ENCODE results near the gene AGRN.
"Not testable (repeated sequence)": the region's sequence is repeated elsewhere in the genome, so short reads cannot be mapped to it uniquely, and the experiment has no call there.

The AGRN gene

DNA sequence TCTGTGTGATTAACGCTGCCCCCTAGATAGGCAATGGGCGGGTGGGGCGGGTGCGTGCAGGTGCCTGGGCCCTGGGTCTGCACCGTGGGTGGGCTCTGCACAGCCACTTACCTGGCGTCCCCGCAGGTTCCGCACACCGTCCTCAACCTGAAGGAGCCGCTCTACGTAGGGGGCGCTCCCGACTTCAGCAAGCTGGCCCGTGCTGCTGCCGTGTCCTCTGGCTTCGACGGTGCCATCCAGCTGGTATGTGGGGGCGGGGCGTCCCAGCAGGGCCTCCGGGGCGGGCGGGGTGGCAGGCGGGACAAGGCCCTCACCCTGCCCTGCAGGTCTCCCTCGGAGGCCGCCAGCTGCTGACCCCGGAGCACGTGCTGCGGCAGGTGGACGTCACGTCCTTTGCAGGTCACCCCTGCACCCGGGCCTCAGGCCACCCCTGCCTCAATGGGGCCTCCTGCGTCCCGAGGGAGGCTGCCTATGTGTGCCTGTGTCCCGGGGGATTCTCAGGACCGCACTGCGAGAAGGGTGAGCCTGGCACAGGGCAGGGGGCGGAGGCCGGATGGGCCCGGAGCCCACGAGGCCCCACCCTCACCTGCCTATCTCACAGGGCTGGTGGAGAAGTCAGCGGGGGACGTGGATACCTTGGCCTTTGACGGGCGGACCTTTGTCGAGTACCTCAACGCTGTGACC is 31.3 kb downstream of the AGRN start:
- no peak for DNase-seq (ENCODE audit: low read depth in 1 of 2, low spot score in 1 of 2)

DNA sequence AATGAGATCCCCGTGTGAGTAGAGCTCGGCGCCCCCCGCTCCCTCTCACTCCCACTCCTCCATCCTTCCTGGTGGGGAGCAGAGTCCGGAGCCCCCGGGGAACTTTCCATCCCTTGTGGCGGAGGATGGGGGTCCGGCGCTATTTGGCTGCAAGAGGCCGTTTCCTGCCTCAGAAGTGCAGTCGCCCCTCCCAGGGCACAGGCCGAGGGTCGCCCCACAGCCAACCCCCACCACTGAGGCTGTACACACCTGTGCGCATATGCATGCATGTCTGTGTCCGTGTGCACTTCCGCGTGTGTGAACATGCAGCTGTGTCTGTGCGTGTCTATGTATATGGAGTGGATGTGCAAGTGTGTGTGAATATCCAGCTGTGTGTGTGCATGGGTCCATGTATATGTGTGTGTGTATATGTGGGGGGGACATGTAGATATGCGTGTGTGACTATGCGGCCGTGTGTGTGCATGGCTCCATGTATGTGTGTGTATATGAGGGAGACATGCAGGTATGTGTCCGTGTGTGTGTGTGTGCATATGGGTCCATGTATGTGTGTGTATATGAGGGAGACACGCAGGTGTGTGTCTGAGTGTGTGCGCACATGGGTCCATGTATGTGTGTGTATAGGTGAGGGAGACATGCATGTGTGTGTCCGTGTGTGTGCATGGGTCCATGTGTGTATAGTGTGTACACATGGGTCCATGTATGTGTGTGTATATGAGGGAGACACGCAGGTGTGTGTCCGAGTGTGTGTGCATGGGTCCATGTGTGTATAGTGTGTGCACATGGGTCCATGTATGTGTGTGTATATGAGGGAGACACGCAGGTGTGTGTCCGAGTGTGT is 32.3 kb downstream of the AGRN start:
- no peak for DNase-seq (ENCODE audit: low read depth in 1 of 2, low spot score in 1 of 2)

DNA sequence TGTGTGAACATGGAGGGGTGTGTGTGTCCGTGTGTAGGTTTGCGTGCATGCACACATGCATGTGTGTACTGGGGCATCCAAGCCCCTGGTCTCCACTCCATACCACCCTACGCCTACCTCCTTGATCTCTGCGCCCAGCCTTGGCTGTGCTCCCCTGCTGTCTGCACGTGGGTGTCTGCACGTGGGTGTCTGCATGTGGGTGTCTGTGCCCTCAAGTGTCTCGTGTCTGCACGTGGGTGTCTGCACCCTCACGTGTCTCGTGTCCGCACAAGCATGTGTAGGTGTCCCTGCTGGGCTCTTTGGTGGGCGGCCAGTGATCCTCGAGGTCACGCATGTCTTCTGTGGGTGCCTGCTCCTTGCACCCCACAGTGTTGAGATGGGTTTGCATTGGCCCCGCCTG is 33.1 kb downstream of the AGRN start:
- no peak for DNase-seq (ENCODE audit: low read depth in 1 of 2, low spot score in 1 of 2)

DNA sequence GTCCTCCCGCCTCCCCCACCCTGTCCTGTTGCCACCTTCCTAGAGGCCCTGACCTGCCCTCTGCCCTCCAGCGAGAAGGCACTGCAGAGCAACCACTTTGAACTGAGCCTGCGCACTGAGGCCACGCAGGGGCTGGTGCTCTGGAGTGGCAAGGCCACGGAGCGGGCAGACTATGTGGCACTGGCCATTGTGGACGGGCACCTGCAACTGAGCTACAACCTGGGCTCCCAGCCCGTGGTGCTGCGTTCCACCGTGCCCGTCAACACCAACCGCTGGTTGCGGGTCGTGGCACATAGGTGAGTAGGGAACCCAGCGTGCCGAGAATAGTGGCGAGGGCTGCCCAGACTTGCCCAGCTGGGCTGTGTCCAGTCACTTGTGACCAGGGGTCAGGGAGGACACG is 33.8 kb downstream of the AGRN start:
- DNase-seq (ENCODE audit: low read depth in 1 of 2, low spot score in 1 of 2) = no peak

DNA sequence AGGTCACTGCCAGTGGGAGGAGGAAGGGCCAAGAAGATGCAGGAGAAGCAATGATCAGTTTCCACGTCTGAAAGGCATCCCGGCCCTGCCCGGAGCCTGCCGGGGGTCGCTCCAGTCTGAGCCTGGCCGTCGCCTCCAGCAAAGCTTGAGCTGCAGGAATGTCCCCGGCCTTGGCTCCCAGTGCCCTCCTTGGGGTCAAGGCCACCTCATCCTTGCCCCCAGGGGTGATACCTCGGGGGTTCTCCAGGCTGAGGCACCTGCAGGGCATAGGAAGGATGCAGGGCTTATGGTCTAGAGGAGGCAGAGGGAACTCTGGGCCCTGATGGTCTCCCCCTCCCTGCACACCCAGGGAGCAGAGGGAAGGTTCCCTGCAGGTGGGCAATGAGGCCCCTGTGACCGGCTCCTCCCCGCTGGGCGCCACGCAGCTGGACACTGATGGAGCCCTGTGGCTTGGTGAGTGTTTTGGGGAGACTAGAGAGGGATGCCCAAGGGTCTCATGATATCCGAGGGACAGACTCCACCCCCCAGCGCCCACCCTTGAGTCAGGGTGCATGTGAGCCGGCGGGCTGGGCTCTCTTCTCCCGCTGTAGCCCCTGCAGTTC is 34.3 kb downstream of the AGRN start:
- DNase-seq (ENCODE audit: low read depth in 1 of 2, low spot score in 1 of 2) = no peak

DNA sequence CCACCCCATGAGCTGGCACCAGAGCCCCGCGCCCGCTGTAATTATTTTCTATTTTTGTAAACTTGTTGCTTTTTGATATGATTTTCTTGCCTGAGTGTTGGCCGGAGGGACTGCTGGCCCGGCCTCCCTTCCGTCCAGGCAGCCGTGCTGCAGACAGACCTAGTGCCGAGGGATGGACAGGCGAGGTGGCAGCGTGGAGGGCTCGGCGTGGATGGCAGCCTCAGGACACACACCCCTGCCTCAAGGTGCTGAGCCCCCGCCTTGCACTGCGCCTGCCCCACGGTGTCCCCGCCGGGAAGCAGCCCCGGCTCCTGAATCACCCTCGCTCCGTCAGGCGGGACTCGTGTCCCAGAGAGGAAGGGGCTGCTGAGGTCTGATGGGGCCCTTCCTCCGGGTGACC is 35.1 kb downstream of the AGRN start:
- no peak for DNase-seq (ENCODE audit: low read depth in 1 of 2, low spot score in 1 of 2)

DNA sequence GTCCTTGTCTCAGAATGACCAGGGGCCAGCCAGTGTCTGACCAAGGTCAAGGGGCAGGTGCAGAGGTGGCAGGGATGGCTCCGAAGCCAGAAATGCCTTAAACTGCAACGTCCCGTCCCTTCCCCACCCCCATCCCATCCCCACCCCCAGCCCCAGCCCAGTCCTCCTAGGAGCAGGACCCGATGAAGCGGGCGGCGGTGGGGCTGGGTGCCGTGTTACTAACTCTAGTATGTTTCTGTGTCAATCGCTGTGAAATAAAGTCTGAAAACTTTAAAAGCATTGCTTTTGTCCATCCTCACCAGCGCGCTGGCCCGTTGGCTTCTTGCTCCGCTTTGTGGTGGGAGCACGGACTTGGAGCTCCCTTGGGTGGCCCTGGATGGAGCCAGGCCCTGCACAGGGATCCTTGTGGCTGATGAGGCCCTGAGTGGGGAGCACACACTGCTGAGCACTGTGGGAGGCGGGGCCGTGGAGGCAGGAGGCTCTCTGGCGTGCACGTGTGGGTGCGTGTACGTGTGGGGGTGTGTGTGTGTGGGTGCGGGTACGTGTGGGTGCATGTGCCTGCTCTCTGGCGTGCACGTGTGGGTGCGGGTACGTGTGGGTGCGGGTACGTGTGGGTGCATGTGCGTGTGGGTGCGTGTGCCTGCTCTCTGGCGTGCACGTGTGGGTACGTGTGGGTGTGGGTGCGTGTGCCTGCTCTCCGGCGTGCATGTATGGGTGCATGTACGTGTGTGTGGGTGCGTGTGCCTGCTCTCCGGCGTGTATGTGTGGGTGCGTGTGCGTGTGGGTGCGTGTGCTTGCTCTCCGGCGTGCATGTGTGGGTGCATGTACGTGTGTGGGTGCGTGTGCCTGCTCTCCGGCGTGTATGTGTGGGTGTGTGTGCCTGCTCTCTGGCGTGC is 36.2 kb downstream of the AGRN start:
- DNase-seq (ENCODE audit: low read depth in 1 of 2, low spot score in 1 of 2) = no peak

DNA sequence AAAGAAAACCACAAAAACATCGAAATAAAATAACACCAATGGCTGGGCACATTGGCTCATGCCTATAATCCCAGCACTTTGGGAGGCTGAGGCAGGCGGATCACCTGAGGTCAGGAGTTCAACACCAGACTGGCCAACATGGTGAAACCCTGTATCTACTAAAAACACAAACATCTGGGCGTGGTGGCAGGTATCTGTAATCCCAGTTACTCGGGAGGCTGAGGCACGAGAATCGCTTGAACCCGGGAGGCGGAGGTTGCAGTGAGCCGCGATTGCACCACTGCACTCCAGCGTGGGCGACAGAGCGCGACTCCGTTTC is 37.8 kb downstream of the AGRN start:
- not testable (repeated sequence) for DNase-seq (ENCODE audit: low read depth in 1 of 2, low spot score in 1 of 2)

DNA sequence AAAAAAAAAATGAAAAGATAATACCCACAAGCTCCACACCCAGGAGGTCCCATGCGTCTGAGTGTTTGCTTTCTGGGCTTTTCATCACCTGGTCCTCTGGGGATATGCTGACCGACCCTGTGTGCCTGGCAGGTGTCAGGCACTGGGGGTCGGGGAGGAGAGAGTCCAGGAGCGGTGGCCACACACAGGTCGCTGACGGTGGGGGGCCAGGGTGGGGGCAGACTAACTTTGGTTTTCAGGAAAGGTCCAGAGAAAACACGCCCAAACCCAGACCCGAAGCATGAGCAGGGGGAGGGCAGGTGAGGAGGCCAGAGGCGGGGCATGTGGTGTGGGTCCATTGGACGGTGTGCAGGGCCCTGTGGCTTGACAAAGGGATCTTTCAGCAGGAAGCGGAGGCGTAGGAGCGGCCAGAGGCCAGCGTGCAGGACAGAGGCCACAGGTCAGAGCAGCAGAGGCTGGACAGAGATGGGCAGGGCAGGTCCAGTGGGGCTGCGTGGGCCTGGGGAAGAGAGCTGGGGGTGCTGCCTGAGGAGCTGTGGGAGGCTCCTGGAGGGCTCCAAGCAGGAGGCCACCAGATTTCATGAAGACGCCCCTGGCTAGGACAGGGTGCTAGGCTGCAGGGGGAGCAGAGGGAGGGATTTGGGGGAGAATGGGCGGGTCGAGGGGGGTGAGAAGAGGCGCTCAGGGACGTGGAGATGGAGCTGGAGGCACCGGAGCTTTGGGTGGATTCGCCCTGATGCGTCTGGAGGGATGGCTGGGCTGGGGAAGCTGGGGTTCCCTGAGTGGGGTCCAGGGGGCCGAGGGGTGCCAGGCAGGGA is 38.4 kb downstream of the AGRN start:
- no peak for DNase-seq (ENCODE audit: low read depth in 1 of 2, low spot score in 1 of 2)

DNA sequence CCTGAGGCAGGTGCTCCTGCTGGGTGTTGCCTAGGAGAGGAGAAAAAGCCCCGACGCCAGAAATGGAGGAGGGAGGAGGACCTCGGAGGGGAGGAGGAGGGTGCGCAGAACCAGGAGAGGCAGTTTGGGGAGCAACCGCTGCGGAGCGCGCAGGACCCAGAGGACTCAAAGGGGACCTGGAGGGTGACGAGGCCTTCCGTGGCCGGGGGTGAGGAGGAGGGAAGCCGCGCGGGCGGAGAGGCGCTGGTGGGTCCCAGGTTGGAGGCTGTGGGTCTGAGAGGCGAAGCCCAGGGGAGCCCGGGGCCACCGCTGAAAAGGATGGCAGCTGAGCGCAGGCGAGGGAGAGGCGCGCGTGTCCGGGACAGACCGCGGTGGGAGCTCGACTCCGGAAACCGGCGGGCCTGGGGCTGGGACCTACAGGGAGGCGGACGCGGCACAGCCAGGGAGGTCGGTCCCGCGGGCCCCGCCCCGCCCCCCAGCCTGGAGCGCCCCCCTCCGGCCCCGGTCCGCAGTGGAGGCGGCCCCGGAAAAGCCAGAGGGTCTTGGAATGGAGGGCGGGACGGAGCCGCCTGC is 39.1 kb downstream of the AGRN start:
- DNase-seq (ENCODE audit: low read depth in 1 of 2, low spot score in 1 of 2) = no peak

DNA sequence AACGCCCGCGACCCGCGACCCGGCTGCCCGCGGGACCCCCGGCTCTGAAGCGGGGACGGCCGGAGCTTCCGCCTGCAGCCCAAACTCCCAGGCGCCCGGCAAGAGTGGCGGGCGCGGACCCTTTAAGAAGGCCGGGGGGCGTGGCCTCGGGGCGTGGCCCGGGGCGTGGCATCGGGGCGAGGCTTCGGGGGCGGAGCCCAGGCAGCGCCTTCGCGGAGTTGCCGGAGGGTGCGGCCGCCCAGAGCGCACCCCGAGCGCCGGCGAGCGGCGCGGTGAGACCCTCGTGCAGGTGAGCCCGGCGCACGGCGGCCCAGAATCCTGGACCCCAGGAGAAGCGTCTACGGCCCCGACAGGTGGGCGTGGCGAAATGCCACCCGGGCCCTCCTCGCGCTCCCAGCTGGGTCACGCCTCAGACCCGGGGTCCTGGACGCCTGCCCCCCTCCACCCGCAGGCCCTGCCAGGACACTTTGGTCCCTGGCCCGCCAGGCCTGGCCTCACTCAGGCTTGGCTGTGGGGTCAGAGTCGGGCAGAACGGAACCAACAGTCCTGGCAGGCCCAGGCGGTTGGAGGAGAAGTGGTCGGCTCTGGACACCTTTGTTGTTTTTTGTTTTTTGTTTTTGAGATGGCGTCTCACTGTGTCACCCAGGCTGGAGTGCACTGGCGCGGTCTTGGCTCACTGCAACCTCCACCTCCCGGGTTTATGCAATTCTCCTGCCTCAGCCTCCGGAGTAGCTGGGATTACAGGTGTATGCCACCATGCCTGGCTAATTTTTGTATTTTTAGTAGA is 39.8 kb downstream of the AGRN start:
- DNase-seq (ENCODE audit: low read depth in 1 of 2, low spot score in 1 of 2) = peak; percentile 88 to 91

DNA sequence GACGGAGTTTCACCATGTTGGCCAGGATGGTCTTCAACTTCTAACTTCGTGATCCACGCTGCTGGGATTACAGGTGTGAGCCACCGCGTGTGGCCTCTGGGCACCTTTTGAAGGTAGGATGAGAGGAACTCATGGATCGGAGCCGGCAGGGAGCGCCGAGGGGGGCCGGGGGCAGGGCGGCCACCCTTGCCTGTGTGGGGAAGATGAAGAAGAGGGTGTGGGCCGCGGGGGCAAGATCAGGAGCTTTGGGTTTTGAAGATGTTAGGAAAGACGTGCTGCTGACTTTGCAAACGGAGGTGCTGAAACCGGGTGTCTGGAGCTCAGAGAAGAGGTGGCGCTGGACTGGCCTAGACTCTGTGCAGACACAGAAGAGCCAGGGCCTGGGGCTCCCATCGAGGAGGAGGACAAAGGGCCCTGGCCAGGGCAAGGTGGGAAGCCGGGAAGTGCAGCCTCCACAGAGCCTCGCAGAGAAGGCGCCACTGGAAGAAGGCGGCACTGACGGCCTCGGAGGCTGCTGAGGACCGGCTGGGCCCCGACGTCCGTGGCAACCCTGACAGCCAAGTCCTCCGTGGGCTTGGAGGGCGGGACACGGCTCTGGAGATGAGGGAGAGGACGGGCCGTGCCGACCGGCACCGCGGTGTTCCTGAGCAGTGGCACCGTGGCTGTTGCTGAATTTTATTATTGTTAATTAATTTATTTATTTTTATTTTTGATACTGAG is 40.5 kb downstream of the AGRN start:
- no peak for DNase-seq (ENCODE audit: low read depth in 1 of 2, low spot score in 1 of 2)

DNA sequence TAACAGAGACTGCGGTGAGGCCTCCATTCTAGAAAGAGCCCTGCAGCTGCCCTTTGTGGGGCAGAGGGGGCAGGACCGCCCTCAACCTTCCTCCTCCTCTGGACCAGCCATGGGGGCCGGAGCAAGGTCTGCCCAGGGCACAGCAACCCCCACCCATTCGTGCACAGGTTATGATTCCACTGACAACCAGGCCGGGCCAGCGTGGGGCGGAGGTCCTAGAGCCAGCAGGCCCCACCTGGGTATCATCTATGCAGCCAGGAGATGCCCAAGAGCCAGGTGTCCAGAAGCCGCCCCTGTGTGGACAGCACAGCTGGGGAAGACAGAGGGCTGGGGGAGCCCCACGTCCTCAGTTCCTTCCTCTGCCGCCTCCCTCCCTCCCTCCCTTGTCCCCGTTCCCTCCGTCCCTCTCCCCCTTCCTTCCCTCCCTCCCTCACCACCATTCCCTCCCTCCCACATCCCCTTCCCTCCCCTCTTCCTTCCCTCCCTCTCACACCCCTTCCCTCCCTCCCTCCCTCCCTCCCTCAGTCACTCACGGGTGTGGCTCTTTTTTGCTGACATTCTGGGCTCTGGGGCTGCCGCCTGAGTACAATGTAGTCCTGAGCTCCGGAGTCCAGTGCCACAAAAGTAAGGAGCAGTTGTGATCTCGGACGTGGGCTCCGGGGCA is 41.9 kb downstream of the AGRN start:
- DNase-seq (ENCODE audit: low read depth in 1 of 2, low spot score in 1 of 2) = no peak

DNA sequence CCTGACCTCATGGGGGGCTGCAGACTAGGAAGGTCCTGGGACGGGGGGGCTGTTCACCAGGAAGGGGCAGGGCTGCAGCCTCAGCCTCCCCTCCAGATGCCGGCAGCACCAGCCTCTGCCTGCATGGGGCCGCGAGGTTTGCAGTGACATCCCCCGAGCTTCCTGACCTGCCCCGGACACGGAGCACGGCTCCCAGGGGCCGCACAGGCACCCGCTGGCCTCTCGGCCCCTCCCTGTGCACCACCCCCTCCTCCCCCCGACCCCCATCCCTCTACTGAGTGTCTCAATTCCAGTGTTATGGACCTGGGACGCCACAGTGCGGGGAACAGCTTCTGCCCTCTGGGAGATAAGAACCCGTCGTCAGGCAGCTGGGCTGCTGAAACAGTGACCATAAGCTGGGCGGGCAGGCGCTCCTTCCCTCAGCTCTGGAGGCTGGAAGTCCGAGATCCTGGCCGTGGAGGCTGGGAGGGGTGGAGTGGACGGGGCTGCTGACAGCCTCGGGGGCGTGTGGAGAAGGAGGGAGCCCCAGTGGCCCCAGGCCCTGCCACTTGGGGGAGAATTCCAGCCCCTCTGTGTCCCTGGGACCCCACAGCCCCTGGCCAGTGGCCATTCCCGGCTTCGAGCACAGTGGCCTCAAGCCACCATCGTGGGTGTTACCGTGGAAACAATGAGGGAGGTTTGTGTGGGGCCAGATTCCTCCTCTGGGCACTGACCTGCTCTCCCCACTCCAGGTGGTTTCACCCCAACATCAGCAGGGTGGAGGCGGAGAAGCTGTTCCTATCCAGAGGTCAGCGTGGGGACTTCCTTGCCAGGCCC is 42.6 kb downstream of the AGRN start:
- no peak for DNase-seq (ENCODE audit: low read depth in 1 of 2, low spot score in 1 of 2)

DNA sequence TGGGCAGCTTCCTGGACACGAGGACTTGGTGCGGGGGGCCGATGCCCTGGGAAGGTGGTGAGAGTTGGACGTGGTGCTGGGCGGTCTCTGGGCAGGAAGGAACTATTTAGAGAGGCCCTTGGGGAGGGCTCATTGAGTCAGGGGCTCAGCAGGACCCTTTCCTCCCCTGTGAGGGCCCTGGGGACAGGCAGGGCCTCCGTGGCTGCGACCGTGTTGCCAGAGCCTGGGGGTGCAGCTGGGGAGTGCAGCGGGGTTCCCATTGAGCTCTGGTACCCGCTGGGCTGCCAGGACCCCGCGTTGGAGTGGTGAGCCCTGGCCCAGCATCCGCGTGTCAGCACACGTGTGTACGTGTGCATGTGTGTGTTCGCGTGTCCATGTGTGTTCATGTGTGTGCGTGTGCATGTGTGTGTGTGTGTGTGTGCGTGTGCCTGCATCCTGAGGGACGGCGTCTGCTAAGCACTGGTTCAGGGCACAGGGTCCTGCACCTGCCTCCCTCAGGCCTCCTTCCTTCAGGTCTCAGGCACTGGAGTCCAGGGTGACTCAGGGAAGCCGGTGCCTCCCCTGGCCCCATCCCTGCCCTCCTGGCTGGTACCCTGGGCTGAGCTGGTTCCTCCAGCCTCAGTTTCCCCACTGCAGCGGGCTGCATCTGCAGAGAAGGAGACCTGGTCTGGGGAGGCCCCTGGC is 43.5 kb downstream of the AGRN start:
- no peak for DNase-seq (ENCODE audit: low read depth in 1 of 2, low spot score in 1 of 2)

DNA sequence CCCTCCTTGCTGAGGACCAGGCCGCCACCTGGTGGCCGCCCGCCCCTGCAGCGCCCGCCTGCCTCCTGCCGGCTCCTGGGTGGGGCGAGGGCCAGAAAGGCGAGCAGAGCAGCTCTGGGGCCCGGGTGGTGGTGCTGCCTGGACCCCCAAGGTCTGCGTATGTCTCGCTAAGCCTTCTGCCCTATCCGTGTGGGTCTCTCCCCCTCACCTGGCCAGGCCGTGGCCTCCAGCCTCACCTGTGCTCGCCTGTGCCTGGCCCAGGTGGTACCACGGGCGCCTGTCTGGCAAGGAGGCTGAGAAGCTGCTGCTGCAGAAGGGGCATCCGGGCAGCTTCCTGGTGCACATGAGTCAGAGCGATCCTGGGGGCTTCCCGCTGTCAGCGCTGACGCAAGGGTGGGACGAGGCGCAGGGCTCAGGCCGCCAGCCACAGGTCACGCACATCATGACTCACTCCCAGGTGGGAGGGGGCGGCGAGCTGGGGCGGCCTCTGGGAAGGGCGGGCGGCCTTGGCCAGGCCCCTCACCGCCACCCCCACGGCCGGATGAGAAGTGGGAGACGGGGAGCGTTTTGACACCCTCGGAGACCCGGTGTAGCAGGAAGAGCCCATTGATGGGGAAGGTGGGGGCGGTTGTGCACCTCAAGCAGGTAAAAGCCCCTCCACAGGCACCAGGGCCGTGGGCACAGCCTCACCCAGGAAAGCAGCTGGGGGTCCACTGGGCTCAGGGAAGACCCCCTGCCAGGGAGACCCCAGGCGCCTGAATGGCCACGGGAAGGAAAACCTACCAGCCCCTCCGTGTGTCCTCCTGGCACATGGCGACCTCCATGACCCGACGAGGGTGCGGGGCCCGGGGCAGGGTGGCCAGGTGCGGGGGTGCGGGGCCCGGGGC is 44.3 kb downstream of the AGRN start:
- peak; percentile 70 to 80 for DNase-seq (ENCODE audit: low read depth in 1 of 2, low spot score in 1 of 2)

All from activated CD4-positive, alpha-beta T cell treated with anti-CD3 and anti-CD28 coated beads, Interleukin-2, amount 50 U/mL, for 24 hours (primary cell).